K562 (cell line): ENCODE results near the gene HSPA8. TPM values are rescaled to one million over a fixed set of nuclear protein-coding genes. Genes with fewer than 3 reads are reported as not detected.

Experiments used
- ATAC-seq: fragments of 200-7000 bp; cut with Tn5 transposase; 3 replicates; pipeline ENCODE4 v1.9.1; 2020; ENCODE audit warnings: moderate library complexity
- BruUV-seq: library from RNA; stranded (reverse); fragments of 400-500 nt; replicated peaks from 2 replicates; lab custom pipeline; 2021; lab: Mats Ljungman, UMichigan
- CTCF ChIA-PET: fragments of 300-600 bp; formaldehyde crosslinking; extraction: SDS; loops from one replicate; lab custom pipeline; 2021; ENCODE audit warnings: low intra/inter-chr PET ratio; lab: Yijun Ruan, JAX
- POLR2A ChIA-PET: fragments of 300-600, 350-650 bp; sonication (Branson Sonifier 250); formaldehyde crosslinking; extraction: SDS; loops from one replicate; lab custom pipeline; 2021; ENCODE audit warnings: antibody characterized with exemption, inconsistent platforms; lab: Yijun Ruan, JAX
- DNase-seq, 4 experiments: peaks; one replicate each; pipeline versions ENCODE4 v3.0.0 to v3.0.0-alpha.2; 2011 to 2018; ENCODE audit warnings: low spot score in 3 of 4, mixed read lengths in 3 of 4; ENCODE audit errors: extremely low read depth in 1 of 4
- FAIRE-seq: peaks from 2 replicates; lab custom pipeline; 2011; peaks lifted over from hg19 to GRCh38; lab: Jason Lieb, UNC
- H2AFZ ChIP-seq: 2 replicates; pipeline ENCODE4 v1.6.0; 2011; ENCODE audit warnings: low read depth, low read length, control low read depth, inconsistent platforms
- H3K27ac ChIP-seq: fragments of 200-600 bp; 3 replicates; pipeline ENCODE4 v1.8.0; 2011; ENCODE audit warnings: low read depth, mild to moderate bottlenecking, control low read depth, inconsistent platforms, low read length, moderate library complexity, mixed read lengths; ENCODE audit errors: extremely low read depth
- H3K27me3 ChIP-seq, 2 experiments: fragments of 300-600 bp in 1 of 2; 2 replicates in 1 of 2; 3 replicates in 1 of 2; pipeline versions ENCODE4 v1.6.0 to v1.8.0; 2011; ENCODE audit warnings: inconsistent platforms in 2 of 2, low read length in 2 of 2, mild to moderate bottlenecking in 1 of 2, mixed read lengths in 1 of 2, moderate library complexity in 1 of 2; ENCODE audit not compliant: control insufficient read depth in 2 of 2, insufficient read depth in 2 of 2
- H3K36me3 ChIP-seq: fragments of 300-600 bp; 3 replicates; pipeline ENCODE4 v1.8.0; 2011; ENCODE audit warnings: mild to moderate bottlenecking, low read length, inconsistent platforms; ENCODE audit not compliant: control insufficient read depth, insufficient read depth
- H3K4me1 ChIP-seq, 2 experiments: fragments of 200-600 bp in 1 of 2; replicated peaks in 1 of 2; 2 replicates in 1 of 2; 3 replicates in 1 of 2; pipeline versions ENCODE4 v1.5.1 to v1.8.0; 2011; ENCODE audit warnings: inconsistent platforms in 2 of 2, low read length in 2 of 2, mild to moderate bottlenecking in 1 of 2, mixed read lengths in 1 of 2, moderate library complexity in 1 of 2; ENCODE audit not compliant: control insufficient read depth in 2 of 2, insufficient read depth in 2 of 2
- H3K4me2 ChIP-seq: 2 replicates; pipeline ENCODE4 v1.6.1; 2011; ENCODE audit warnings: low read length, control low read depth, inconsistent platforms, mixed read lengths; ENCODE audit not compliant: insufficient read depth
- H3K4me3 ChIP-seq: fragments of 200-600 bp; sonication (generic), shearing (Covaris generic); 2 replicates; pipeline ENCODE4 v1.5.1; 2016; ENCODE audit warnings: control low read depth, inconsistent platforms
- H3K79me2 ChIP-seq: fragments of 200-600 bp; 3 replicates; pipeline ENCODE4 v1.8.0; 2011; ENCODE audit warnings: low read length, inconsistent platforms; ENCODE audit not compliant: control insufficient read depth, insufficient read depth
- H3K9ac ChIP-seq, 2 experiments: 2 replicates each; pipeline versions ENCODE4 v1.6.0 to v1.6.1; 2011; ENCODE audit warnings: low read depth in 2 of 2, low read length in 2 of 2, control low read depth in 1 of 2, inconsistent platforms in 1 of 2, mild to moderate bottlenecking in 1 of 2, mixed read lengths in 1 of 2; ENCODE audit not compliant: insufficient read depth in 1 of 2
- H3K9me1 ChIP-seq: one replicate; pipeline ENCODE4 v1.6.0; 2011; ENCODE audit warnings: inconsistent platforms, mild to moderate bottlenecking, low read length, moderate library complexity; ENCODE audit not compliant: control insufficient read depth, insufficient read depth
- H3K9me3 ChIP-seq: replicated peaks from 2 replicates; pipeline ENCODE4 v1.5.1; 2011; ENCODE audit warnings: low read depth, low read length, inconsistent platforms; ENCODE audit not compliant: control insufficient read depth, insufficient read depth
- H4K20me1 ChIP-seq: replicated peaks from 2 replicates; pipeline ENCODE4 v1.6.1; 2011; ENCODE audit warnings: low read length, inconsistent platforms, mixed read lengths; ENCODE audit not compliant: control insufficient read depth, insufficient read depth
- ARHGAP35 ChIP-seq: fragments of 450-650 bp; IDR thresholded peaks from 2 replicates; pipeline ENCODE4 v1.6.1; 2018; ENCODE audit not compliant: partially characterized antibody
- CBX1 ChIP-seq: sonication (generic); IDR thresholded peaks from 2 replicates; pipeline ENCODE4 v1.6.1; 2016; ENCODE audit warnings: antibody characterized with exemption, low read depth, mild to moderate bottlenecking
- CREM ChIP-seq: IDR thresholded peaks from 2 replicates; pipeline ENCODE4 v1.6.1; 2014; ENCODE audit warnings: antibody characterized with exemption, low read depth
- DIDO1 ChIP-seq: fragments of 450-650 bp; IDR thresholded peaks from 2 replicates; pipeline ENCODE4 v1.6.1; 2016; ENCODE audit warnings: low read depth, missing biosample characterization, missing genetic modification characterization
- DNMT1 ChIP-seq: fragments of 450-650 bp; IDR thresholded peaks from 2 replicates; pipeline ENCODE4 v1.6.1; 2016; ENCODE audit warnings: antibody characterized with exemption, mild to moderate bottlenecking
- FOXJ3 ChIP-seq: sonication (generic); formaldehyde crosslinking; IDR thresholded peaks from 2 replicates; pipeline ENCODE4 v1.4.0; 2020; ENCODE audit warnings: mild to moderate bottlenecking, missing genetic modification reagents
- KAT7 ChIP-seq: sonication (generic); formaldehyde crosslinking; IDR thresholded peaks from 2 replicates; pipeline ENCODE4 v1.8.0; 2022; ENCODE audit warnings: missing genetic modification reagents, mild to moderate bottlenecking, borderline replicate concordance
- MAFG ChIP-seq: fragments of 450-650 bp; conservative IDR thresholded peaks from 2 replicates; pipeline ENCODE4 v1.6.1; 2016; ENCODE audit warnings: missing genetic modification characterization, missing compliant biosample characterization
- MAX ChIP-seq: sonication (generic); formaldehyde crosslinking; IDR thresholded peaks from 2 replicates; pipeline ENCODE4 v1.9.0; 2022; ENCODE audit warnings: mild to moderate bottlenecking, missing genetic modification reagents
- PHB2 ChIP-seq: fragments of 450-650 bp; IDR thresholded peaks from 2 replicates; pipeline ENCODE4 v1.6.1; 2017; ENCODE audit warnings: low read depth
- PHF20 ChIP-seq: fragments of 450-650 bp; IDR thresholded peaks from 2 replicates; pipeline ENCODE4 v1.6.1; 2018; ENCODE audit not compliant: partially characterized antibody
- POLR2AphosphoS2 ChIP-seq: IDR thresholded peaks from 2 replicates; pipeline ENCODE4 v1.6.1; 2012; ENCODE audit warnings: low read length, improper control_type of control experiment
- POU5F1 ChIP-seq: fragments of 150-350 bp; IDR thresholded peaks from 2 replicates; pipeline ENCODE4 v1.6.1; 2014; ENCODE audit warnings: borderline replicate concordance, low read length, low read depth, mild to moderate bottlenecking; ENCODE audit not compliant: partially characterized antibody
- RBFOX2 ChIP-seq: fragments of 200-400 bp; formaldehyde crosslinking; IDR thresholded peaks from 2 replicates; pipeline ENCODE4 v1.6.1; 2017; ENCODE audit warnings: low read depth, mild to moderate bottlenecking, low read length, moderate library complexity
- RBM39 ChIP-seq: fragments of 200-400 bp; formaldehyde crosslinking; optimal IDR thresholded peaks from 2 replicates; pipeline ENCODE3; 2018; ENCODE audit warnings: low read depth, low read length
- SNIP1 ChIP-seq: fragments of 450-650 bp; IDR thresholded peaks from 2 replicates; pipeline ENCODE4 v1.7.1; 2017; ENCODE audit warnings: low read depth, mild to moderate bottlenecking
- SRSF7 ChIP-seq: fragments of 200-400 bp; formaldehyde crosslinking; optimal IDR thresholded peaks from 2 replicates; pipeline ENCODE3; 2017; ENCODE audit warnings: mild to moderate bottlenecking, low read depth, low read length
- TCF7L2 ChIP-seq: fragments of 150-350 bp; IDR thresholded peaks from 2 replicates; pipeline ENCODE4 v1.6.1; 2016; ENCODE audit warnings: low read depth, mild to moderate bottlenecking, low read length, moderate library complexity
- ZBTB5 ChIP-seq: fragments of 450-650 bp; IDR thresholded peaks from 2 replicates; pipeline ENCODE4 v1.6.1; 2017; ENCODE audit warnings: antibody characterized with exemption
- ZKSCAN8 ChIP-seq: fragments of 200-800 bp; sonication (Bioruptor generic); IDR thresholded peaks from 2 replicates; pipeline ENCODE4 v1.6.1; 2016; ENCODE audit warnings: missing genetic modification characterization, missing compliant biosample characterization
- ZNF12 ChIP-seq: sonication (generic); formaldehyde crosslinking; IDR thresholded peaks from 2 replicates; pipeline ENCODE4 v1.4.0; 2020; ENCODE audit warnings: mild to moderate bottlenecking, missing genetic modification reagents
- ZNF232 ChIP-seq: sonication (generic); formaldehyde crosslinking; IDR thresholded peaks from 2 replicates; pipeline ENCODE4 v1.8.0; 2022; ENCODE audit warnings: mild to moderate bottlenecking, missing genetic modification reagents
- ZNF280B ChIP-seq: fragments of 250-450 bp; sonication (Bioruptor Pico); IDR thresholded peaks from 2 replicates; pipeline ENCODE4 v1.5.1; 2021; ENCODE audit warnings: mild to moderate bottlenecking
- ZNF717 ChIP-seq: fragments of 250-450 bp; sonication (Bioruptor Pico); IDR thresholded peaks from 2 replicates; pipeline ENCODE4 v1.5.0; 2021
- WGBS: fragments of 100-300 bp; shearing (Covaris generic); methylation state at CpG from one replicate; pipeline ENCODE4 v1.1.6; 2016; ENCODE audit warnings: low coverage, mixed read lengths; ENCODE audit not compliant: insufficient coverage; ENCODE audit errors: missing lambda C conversion rate; 5-methylcytosine and 5-hydroxymethylcytosine counted together
- in situ Hi-C: fragments of 300-500 bp; cut with MboI; formaldehyde crosslinking; loops from 4 replicates; pipeline ENCODE4 v1.15.0; 2018; ENCODE audit warnings: inconsistent platforms, mixed read lengths
- intact Hi-C: fragments of 100-400 bp; cut with micrococcal nuclease; formaldehyde crosslinking; loops from 2 replicates; pipeline ENCODE4 v1.14.2; 2022
- polyA plus RNA-seq, 8 experiments: library from polyadenylated mRNA; depleted of rRNA in 4 of 8; stranded (reverse) in 5 of 8; unstranded in 3 of 8; fragments of >200 nt; fragmentation: Nextera tagmentation in 2 of 8; fragmentation: Illumina TruSeq in 1 of 8; extraction: Ambion mirVana in 2 of 8; extraction: Trizol in 1 of 8; gene quantifications; 2 replicates each; pipeline versions ENCODE4 v1.2.1 to v1.2.3, GENCODE V29; 2011 to 2014; ENCODE audit warnings: inconsistent platforms in 1 of 8, missing spikeins in 1 of 8
- total RNA-seq, 7 experiments: library from RNA; depleted of rRNA in 6 of 7; stranded (reverse); fragments of >200 nt in 6 of 7; fragmentation: Illumina TruSeq in 2 of 7; extraction: Trizol in 2 of 7; gene quantifications; 2 replicates each; pipeline versions ENCODE4 v1.2.1 to v1.2.3, GENCODE V29; 2011 to 2021; ENCODE audit warnings: low replicate concordance in 1 of 7

Gene HSPA8
- total and polyA plus RNA-seq, 9 of the 15 experiments (the other 6 are each of a cell fraction or from before 2014, with no cell fraction given), result 1,250 to 3,966 (median 2,773) TPM

- TF ChIP-seq ZNF280B (CRISPR knock-in tag) (no peak), RBFOX2 (no peak), TCF7L2 (no peak), PHB2 (no peak), MAFG (tag) (no peak), POU5F1 (no peak), FOXJ3 (CRISPR knock-in tag) (no peak)
Measured at GRCh38 chr11:123080015-123080414, 18.1 kb upstream of the HSPA8 start (continued).

- Histone ChIP-seq H3K36me3 (no peaks in the 10 kb centered on the region), H3K27ac (no peak overlapping the region), H2AFZ (no peak overlapping the region), H3K9me3 (no peaks in the 10 kb centered on the region), H3K4me2 (no peak overlapping the region), H3K4me1 (peaks cover 9 to 10% of the 10 kb centered on the region in 2 experiments), H3K4me3 (no peak overlapping the region), H3K79me2 (no peaks in the 10 kb centered on the region), H3K9ac (no peak overlapping the region), H4K20me1 (peaks cover 9% of the 10 kb centered on the region; the same call in 1 of the 2 replicates), H3K27me3 (no peaks in the 10 kb centered on the region), H3K9me1 (no peaks in the 10 kb centered on the region)
- BruUV-seq, result no TSS peak
- ChIA-PET CTCF (no interaction called here), POLR2A (no interaction called here)
- intact Hi-C loops (no loop called here), in situ Hi-C loops (no loop called here)
- ATAC-seq (no peak), DNase-seq (no peak), FAIRE-seq (no peak)
- 53% methylated on average over 2 of the region's 2 CpGs for WGBS
- TF ChIP-seq ZBTB5 (no peak), DIDO1 (tag) (no peak), KAT7 (CRISPR knock-in tag) (no peak), PHF20 (no peak), DNMT1 (no peak), SRSF7 (no peak), SNIP1 (no peak), ZKSCAN8 (CRISPR knock-in tag) (no peak), MAX (CRISPR knock-in tag) (no peak), ARHGAP35 (no peak), CBX1 (no peak), CREM (no peak), ZNF232 (no peak), ZNF717 (CRISPR knock-in tag) (no peak), ZNF12 (CRISPR knock-in tag) (no peak), RBM39 (no peak), POLR2AphosphoS2 (no peak)
Measured at GRCh38 chr11:123076484-123076883, 14.5 kb upstream of the HSPA8 start.
